ENCODE results near the gene CMTM5. TPM values are rescaled to one million over a fixed set of nuclear protein-coding genes. Genes with fewer than 3 reads are reported as not detected.

The CMTM5 gene
- total and polyA plus RNA-seq, 2 donors (not counting 3 experiments of a cell fraction or from before 2014, with no cell fraction given) = not detected

- ChIA-PET CTCF (interaction anchor here (1.0 to 1.9 kb wide), 6 partner anchors 12 to 34 kb away, joined by 3 to 7 read pairs (median 4); no protein-coding TSS in a partner anchor), POLR2A (no interaction called here)
- Histone ChIP-seq H3K27ac (ENCODE audit: insufficient read depth, low read depth, low read length) (no peak overlapping the region), H3K4me3 (replicated peaks in 1 of 3; ENCODE audit: insufficient read depth in 1 of 3, low read depth in 1 of 3, low read length in 3 of 3) (no peak overlapping the region), H3K9ac (replicated peaks; ENCODE audit: extremely low read depth, insufficient read depth, low read length) (no peak overlapping the region), H3K9me1 (replicated peaks; ENCODE audit: control insufficient read depth, extremely low read depth, insufficient read depth, low read length) (no peaks in the 10 kb centered on the region), H3K4me2 (ENCODE audit: insufficient read depth, low read length) (no peak overlapping the region), H2AFZ (ENCODE audit: low read depth, low read length) (no peak overlapping the region), H3K27me3 (ENCODE audit: control insufficient read depth in 2 of 2, insufficient read depth in 2 of 2, low read length in 2 of 2) (peaks cover 9 to 13% of the 10 kb centered on the region in 2 experiments), H3K9me3 (replicated peaks; ENCODE audit: control insufficient read depth, insufficient read depth, low read length) (no peaks in the 10 kb centered on the region), H3K4me1 (ENCODE audit: control insufficient read depth, extremely low read depth, insufficient read depth, low read length) (no peaks in the 10 kb centered on the region), H4K20me1 (replicated peaks; ENCODE audit: control insufficient read depth, extremely low read depth, insufficient read depth, low read length) (no peaks in the 10 kb centered on the region), H3K79me2 (ENCODE audit: control insufficient read depth, insufficient read depth, low read length) (no peaks in the 10 kb centered on the region), H3K36me3 (ENCODE audit: control insufficient read depth in 2 of 2, extremely low read depth in 1 of 2, insufficient read depth in 2 of 2, low read length in 2 of 2) (no peaks in the 10 kb centered on the region)
- FAIRE-seq (no peak), DNase-seq (ENCODE audit: low read depth, low spot score) (no peak)
- TF ChIP-seq FOS (IDR thresholded peaks at IDR 0.05; ENCODE audit: borderline replicate concordance, insufficient read depth, low read length) = no peak
- no peak for TF ChIP-seq EZH2 (IDR thresholded peaks at IDR 0.05; ENCODE audit: borderline replicate concordance, low read depth, low read length, severe bottlenecking)
- TF ChIP-seq POLR2AphosphoS5 (IDR thresholded peaks at IDR 0.05; ENCODE audit: insufficient read depth, low read depth, low read length) = no peak
- TF ChIP-seq CTCF (IDR thresholded peaks at IDR 0.05; ENCODE audit: extremely low read depth in 1 of 2, insufficient read depth in 1 of 2, low read depth in 1 of 2, low read length in 2 of 2) = no peak
- TF ChIP-seq GATA2 (IDR thresholded peaks at IDR 0.05; ENCODE audit: insufficient read depth, insufficient read length, low read depth, low read length) = no peak
- TF ChIP-seq POLR2A (IDR thresholded peaks at IDR 0.05; ENCODE audit: low read depth, low read length) = no peak
- TF ChIP-seq MAX (IDR thresholded peaks at IDR 0.05; ENCODE audit: insufficient read depth, insufficient read length) = no peak
- TF ChIP-seq MYC (IDR thresholded peaks at IDR 0.05; ENCODE audit: low read depth, low read length) = no peak
- no TSS peak for BruUV-seq (replicated peaks)
- intact Hi-C loops (cut with micrococcal nuclease) = no loop called here
- dilution Hi-C loops (cut with MboI; ENCODE audit: extremely low pct_ligation_motif_present, low sequenced_read_pairs) = no loop called here
Measured at GRCh38 chr14:23345987-23346692, 30.7 kb upstream of the CMTM5 start.
